H9 (cell line): ENCODE data around the gene GCLM. TPM values are rescaled to one million over a fixed set of nuclear protein-coding genes. Genes with fewer than 3 reads are reported as not detected.

ENCODE experiments used
- DNase-seq: peaks from one replicate; pipeline ENCODE4 v3.0.0-alpha.2; 2017
- H2AFZ ChIP-seq: one replicate; pipeline ENCODE4 v1.6.1; 2013; ENCODE audit warnings: mild to moderate bottlenecking, low read length, control low read depth, moderate library complexity
- H2AK5ac ChIP-seq: 2 replicates; pipeline ENCODE4 v1.6.1; 2013; ENCODE audit warnings: low read length, control low read depth, mixed read lengths; ENCODE audit not compliant: insufficient read length
- H2BK120ac ChIP-seq: one replicate; pipeline ENCODE4 v1.6.1; 2013; ENCODE audit warnings: low read depth, mild to moderate bottlenecking, low read length, control low read depth, inconsistent platforms; ENCODE audit not compliant: poor library complexity, severe bottlenecking
- H2BK12ac ChIP-seq: 2 replicates; pipeline ENCODE4 v1.6.1; 2013; ENCODE audit warnings: low read length, control low read depth, mixed read lengths, low read depth; ENCODE audit not compliant: insufficient read length
- H2BK15ac ChIP-seq: 2 replicates; pipeline ENCODE4 v1.6.1; 2013; ENCODE audit warnings: low read depth, low read length, control low read depth
- H2BK20ac ChIP-seq: one replicate; pipeline ENCODE4 v1.6.1; 2013; ENCODE audit warnings: low read depth, mild to moderate bottlenecking, low read length, control low read depth, inconsistent platforms; ENCODE audit not compliant: poor library complexity, severe bottlenecking
- H2BK5ac ChIP-seq: 2 replicates; pipeline ENCODE4 v1.6.1; 2013; ENCODE audit warnings: low read length, control low read depth, mixed read lengths; ENCODE audit not compliant: insufficient read length
- H3K14ac ChIP-seq: 2 replicates; pipeline ENCODE4 v1.6.1; 2013; ENCODE audit warnings: low read length, control low read depth; ENCODE audit not compliant: insufficient read depth
- H3K18ac ChIP-seq: 2 replicates; pipeline ENCODE4 v1.6.1; 2013; ENCODE audit warnings: low read depth, mild to moderate bottlenecking, mixed read lengths, low read length, control low read depth; ENCODE audit not compliant: insufficient read length
- H3K23ac ChIP-seq: 2 replicates; pipeline ENCODE4 v1.6.1; 2013; ENCODE audit warnings: low read length, control low read depth, mixed read lengths, low read depth; ENCODE audit not compliant: insufficient read length
- H3K23me2 ChIP-seq: 2 replicates; pipeline ENCODE4 v1.6.1; 2013; ENCODE audit warnings: low read depth, mild to moderate bottlenecking, mixed read lengths, low read length, control low read depth; ENCODE audit not compliant: insufficient read length, poor library complexity, severe bottlenecking
- H3K27ac ChIP-seq: 2 replicates; pipeline ENCODE4 v1.5.1; 2013; ENCODE audit warnings: low read length, control low read depth, mixed read lengths, low read depth; ENCODE audit not compliant: insufficient read length
- H3K27me3 ChIP-seq: 2 replicates; pipeline ENCODE4 v1.6.1; 2013; ENCODE audit warnings: low read length, control low read depth, inconsistent platforms; ENCODE audit not compliant: insufficient read depth
- H3K4ac ChIP-seq: 2 replicates; pipeline ENCODE4 v1.6.1; 2013; ENCODE audit warnings: low read depth, mild to moderate bottlenecking, control low read depth, inconsistent platforms, low read length, moderate library complexity
- H3K4me1 ChIP-seq: 2 replicates; pipeline ENCODE4 v1.6.1; 2013; ENCODE audit warnings: low read length, control low read depth, inconsistent platforms; ENCODE audit not compliant: insufficient read depth
- H3K4me2 ChIP-seq: 2 replicates; pipeline ENCODE4 v1.6.1; 2013; ENCODE audit warnings: low read length, control low read depth, mixed read lengths; ENCODE audit not compliant: insufficient read length, insufficient read depth
- H3K56ac ChIP-seq: 2 replicates; pipeline ENCODE4 v1.6.1; 2013; ENCODE audit warnings: low read depth, mild to moderate bottlenecking, mixed read lengths, low read length, control low read depth; ENCODE audit not compliant: insufficient read length
- H3K79me1 ChIP-seq: 2 replicates; pipeline ENCODE4 v1.6.1; 2013; ENCODE audit warnings: low read depth, mild to moderate bottlenecking, moderate library complexity, low read length, control low read depth, inconsistent platforms; ENCODE audit not compliant: insufficient read depth, poor library complexity, severe bottlenecking
- H3K79me2 ChIP-seq: 2 replicates; pipeline ENCODE4 v1.6.1; 2013; ENCODE audit warnings: low read length, control low read depth, inconsistent platforms; ENCODE audit not compliant: insufficient read depth
- H3K9ac ChIP-seq: 2 replicates; pipeline ENCODE4 v1.6.1; 2013; ENCODE audit warnings: low read length, control low read depth, mixed read lengths; ENCODE audit not compliant: insufficient read length; ENCODE audit errors: extremely low read depth
- H3K9me3 ChIP-seq: one replicate; pipeline ENCODE4 v1.6.1; 2013; ENCODE audit warnings: low read depth, low read length, inconsistent platforms; ENCODE audit not compliant: control insufficient read depth
- H3T11ph ChIP-seq: one replicate; pipeline ENCODE4 v1.6.1; 2013; ENCODE audit warnings: mild to moderate bottlenecking, low read length, control low read depth, inconsistent platforms
- H4K20me1 ChIP-seq: one replicate; pipeline ENCODE4 v1.6.1; 2013; ENCODE audit not compliant: control insufficient read depth, insufficient read length, insufficient read depth
- H4K5ac ChIP-seq: 2 replicates; pipeline ENCODE4 v1.6.1; 2013; ENCODE audit warnings: low read depth, mild to moderate bottlenecking, mixed read lengths, low read length, control low read depth; ENCODE audit not compliant: insufficient read length
- H4K8ac ChIP-seq: replicated peaks from 2 replicates; pipeline ENCODE4 v1.6.1; 2013; ENCODE audit warnings: low read length, control low read depth, mixed read lengths, low read depth; ENCODE audit not compliant: insufficient read length
- H4K91ac ChIP-seq: 2 replicates; pipeline ENCODE4 v1.6.1; 2013; ENCODE audit warnings: low read depth, mild to moderate bottlenecking, moderate library complexity, mixed read lengths, low read length, control low read depth; ENCODE audit not compliant: insufficient read length
- H3K27ac Mint-ChIP-seq, 3 experiments: 2 replicates in 2 of 3; 3 replicates in 1 of 3; pipeline ENCODE4 v1.8.0; 2020 to 2021; ENCODE audit warnings: mixed read lengths in 3 of 3, mild to moderate bottlenecking in 1 of 3, moderate library complexity in 1 of 3
- H3K27me3 Mint-ChIP-seq: 2 replicates; pipeline ENCODE4 v1.8.0; 2021; ENCODE audit warnings: low read depth, mild to moderate bottlenecking, moderate library complexity, mixed read lengths
- H3K36me3 Mint-ChIP-seq, 3 experiments: 2 replicates in 2 of 3; 3 replicates in 1 of 3; pipeline ENCODE4 v1.8.0; 2020 to 2021; ENCODE audit warnings: low read depth in 3 of 3, mixed read lengths in 3 of 3; ENCODE audit not compliant: insufficient read depth in 1 of 3
- H3K4me1 Mint-ChIP-seq, 2 experiments: 2 replicates each; pipeline ENCODE4 v1.8.0; 2020; ENCODE audit warnings: mixed read lengths in 2 of 2
- H3K4me3 Mint-ChIP-seq, 2 experiments: 2 replicates in 1 of 2; 3 replicates in 1 of 2; pipeline ENCODE4 v1.8.0; 2020 to 2021; ENCODE audit warnings: mild to moderate bottlenecking in 2 of 2, mixed read lengths in 2 of 2, moderate library complexity in 1 of 2
- H3K9me3 Mint-ChIP-seq, 2 experiments: 2 replicates in 1 of 2; 3 replicates in 1 of 2; pipeline ENCODE4 v1.8.0; 2020; ENCODE audit warnings: mild to moderate bottlenecking in 2 of 2, mixed read lengths in 2 of 2, moderate library complexity in 1 of 2
- CTCF ChIP-seq: fragments of 200-600 bp; sonication (generic); conservative IDR thresholded peaks from 3 replicates; pipeline ENCODE4 v1.8.0; 2021; ENCODE audit warnings: antibody characterized with exemption, mild to moderate bottlenecking
- WGBS: extraction: QIAGEN DNeasy Blood & Tissue Kit; methylation state at CpG from one replicate; pipeline ENCODE4 v1.1.7; 2013; ENCODE audit warnings: missing lambda C conversion rate, low lambda C conversion rate, mixed read lengths; ENCODE audit not compliant: insufficient read length; ENCODE audit errors: extremely low coverage; 5-methylcytosine and 5-hydroxymethylcytosine counted together
- total RNA-seq: library from RNA; stranded (reverse); gene quantifications from 2 replicates; pipeline ENCODE4 v1.2.1, GENCODE V29; 2021

GCLM gene
- total RNA-seq, 1 experiment from 2014 or later = 14.9 TPM

- Histone ChIP-seq H2AK5ac (no peak overlapping the region), H3K23me2 (no peaks in the 10 kb centered on the region), H3K27ac (no peak overlapping the region), H3K27me3 (no peaks in the 10 kb centered on the region), H3K23ac (no peak overlapping the region), H2BK12ac (no peak overlapping the region), H3K9ac (no peak overlapping the region), H3K9me3 (no peaks in the 10 kb centered on the region), H3K4ac (no peak overlapping the region), H3K14ac (no peak overlapping the region), H2AFZ (no peak overlapping the region), H4K8ac (no peak overlapping the region), H4K20me1 (no peaks in the 10 kb centered on the region), H2BK5ac (no peak overlapping the region), H3K79me2 (no peaks in the 10 kb centered on the region), H3K18ac (no peak overlapping the region), H3T11ph (no peak overlapping the region), H2BK15ac (no peak overlapping the region), H3K4me1 (no peaks in the 10 kb centered on the region), H2BK120ac (no peak overlapping the region), H3K79me1 (no peaks in the 10 kb centered on the region), H3K56ac (no peak overlapping the region), H2BK20ac (no peak overlapping the region), H4K5ac (no peak overlapping the region), H4K91ac (no peak overlapping the region), H3K4me2 (no peak overlapping the region)
- H3K4me3 Mint-ChIP-seq = no peak overlapping the region
- no peak for TF ChIP-seq CTCF
- H3K9me3 Mint-ChIP-seq = peaks cover 11 to 16% of the 10 kb centered on the region in 2 experiments
- H3K27me3 Mint-ChIP-seq = peaks cover 8% of the 10 kb centered on the region
- peaks cover 0 to 12% (median 3%) of the 10 kb centered on the region in 3 experiments; a peak in 3 of 7 replicates for H3K36me3 Mint-ChIP-seq
- WGBS = no CpG with 5 or more reads among the region's 1 CpG
- H3K27ac Mint-ChIP-seq = no peak overlapping the region
- DNase-seq = no peak
- no peaks in the 10 kb centered on the region for H3K4me1 Mint-ChIP-seq
These were observed 49.5 kb upstream of the GCLM start for GRCh38 chr1:93958726-93959100.
